GM10847 (cell line): ENCODE results near the gene ANKRD17.

Experiments used
- POLR2A ChIP-seq: IDR thresholded peaks from 2 replicates; pipeline ENCODE4 v1.6.1; 2011; ENCODE audit not compliant: insufficient read length; ENCODE audit errors: extremely low read depth

The ANKRD17 gene

DNA sequence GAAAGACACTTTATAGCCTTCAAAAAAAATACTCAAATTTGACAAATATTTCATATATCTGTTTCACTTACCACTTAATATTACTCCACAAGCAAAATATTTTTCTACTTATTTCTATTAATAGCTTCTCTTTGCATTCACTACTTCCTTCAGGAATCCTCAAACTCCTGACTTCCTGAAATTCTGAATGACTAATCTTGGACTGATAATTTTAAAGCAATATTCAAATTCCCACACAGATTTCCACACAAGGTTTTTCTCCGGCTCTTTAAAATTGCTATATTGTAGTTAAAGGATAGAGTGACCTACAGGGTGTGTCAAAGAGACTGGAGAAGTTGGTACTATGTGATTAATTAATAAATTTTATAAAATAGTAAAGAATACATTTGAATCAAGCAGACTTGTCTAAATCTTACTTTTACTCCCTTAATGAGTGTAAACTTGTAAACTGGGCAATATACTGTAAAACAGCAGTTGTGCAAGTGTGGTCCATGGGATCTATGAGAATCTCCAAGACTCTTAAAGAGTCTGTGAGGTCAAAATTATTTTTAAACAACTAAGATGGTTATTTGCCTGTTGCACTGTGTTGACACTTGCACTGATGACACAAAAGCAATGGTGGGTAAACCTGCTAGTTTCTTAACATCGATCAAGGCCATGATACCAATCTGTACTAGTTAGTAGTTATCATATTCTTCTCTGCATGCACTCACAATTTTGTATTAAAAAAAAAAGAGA is 44.5 kb downstream of the ANKRD17 start:
- no peak for TF ChIP-seq POLR2A

DNA sequence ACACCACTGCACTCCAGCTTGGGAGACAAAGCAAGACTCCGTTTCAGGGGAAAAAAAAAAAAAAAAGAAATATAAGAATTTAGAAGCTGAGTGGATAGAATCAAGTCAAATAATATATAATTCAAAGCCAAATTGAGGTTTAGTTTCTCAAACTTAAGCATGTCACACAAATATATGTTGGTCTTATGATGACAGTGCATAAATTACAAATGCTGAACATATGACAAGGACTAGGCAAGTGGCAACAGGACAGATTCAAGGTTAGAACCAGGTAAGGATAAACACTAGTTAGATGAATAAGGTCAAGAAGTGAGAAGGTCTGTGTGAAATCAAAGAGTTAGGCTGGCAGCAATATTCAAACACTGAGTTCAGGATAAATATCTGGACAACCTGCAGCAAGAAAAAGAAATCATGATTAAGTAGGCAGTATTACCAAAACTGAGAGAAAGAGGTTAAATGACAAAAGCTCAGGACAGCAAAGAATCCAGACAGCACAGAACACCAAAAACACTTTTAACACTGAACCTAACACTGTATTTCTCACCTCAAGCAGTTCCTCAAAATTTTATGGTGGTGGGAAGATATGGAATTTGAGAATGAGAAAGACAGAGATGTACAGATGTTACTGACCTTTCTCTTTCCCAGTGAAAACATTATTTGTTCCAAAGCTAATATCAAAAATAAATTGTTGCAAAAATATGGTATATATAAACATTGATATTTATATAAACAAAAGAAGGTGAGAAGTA is 45.4 kb downstream of the ANKRD17 start:
- no peak for TF ChIP-seq POLR2A

DNA sequence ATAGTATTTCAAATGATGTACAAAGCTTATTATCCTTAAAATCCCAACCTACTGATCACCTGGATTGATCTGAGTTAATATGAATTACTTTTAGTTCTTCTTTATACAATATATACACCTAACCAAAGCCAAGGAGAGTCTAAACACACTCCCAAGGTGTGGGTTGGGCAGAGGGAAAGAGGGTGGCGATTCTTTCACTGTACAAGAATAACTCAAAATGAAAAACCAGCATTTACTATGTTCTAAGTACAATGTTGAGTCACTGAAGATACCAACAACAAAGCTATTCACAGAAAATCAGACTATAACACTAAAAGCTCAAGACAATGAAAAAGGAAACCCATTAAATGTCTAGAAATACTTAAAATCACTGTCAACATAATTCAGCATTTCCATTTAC is 46.6 kb downstream of the ANKRD17 start:
- TF ChIP-seq POLR2A, result no peak

DNA sequence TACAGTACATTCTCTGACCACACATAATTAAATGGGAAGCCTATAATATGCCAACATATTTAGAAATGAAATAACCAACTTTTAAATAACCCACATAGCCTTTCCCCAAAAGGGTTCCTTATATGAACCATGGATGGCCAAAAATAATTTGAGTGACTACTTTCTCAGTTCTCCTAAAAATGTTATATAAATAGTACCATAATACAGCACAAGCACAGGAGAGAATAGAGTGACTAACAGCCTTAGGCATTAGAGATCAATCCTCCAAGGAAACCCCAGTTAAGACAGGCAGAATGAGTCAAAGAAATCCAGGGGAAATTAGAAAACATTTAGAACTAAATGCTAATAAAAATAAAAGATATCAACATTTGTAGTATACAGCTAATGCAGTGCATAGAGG is 50.2 kb downstream of the ANKRD17 start:
- TF ChIP-seq POLR2A, result no peak

DNA sequence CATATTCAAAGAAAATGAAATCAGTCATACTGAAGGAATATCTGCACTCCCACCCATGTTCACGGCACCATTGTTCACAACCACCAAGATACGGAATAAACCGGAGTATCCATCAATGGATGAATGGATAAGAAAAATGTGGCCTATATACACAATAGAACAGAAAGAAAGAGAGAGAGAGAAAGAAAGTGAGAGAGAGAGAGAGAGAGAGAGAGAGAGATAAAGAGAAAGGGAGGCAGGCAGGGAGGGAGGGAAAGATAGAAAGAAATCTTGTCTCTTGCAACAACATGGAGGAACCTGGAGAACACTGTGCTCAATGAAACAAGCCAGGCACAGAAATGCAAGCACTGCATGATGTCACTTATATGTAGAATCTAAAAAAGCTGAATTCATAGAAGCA is 52.4 kb downstream of the ANKRD17 start:
- no peak for TF ChIP-seq POLR2A

DNA sequence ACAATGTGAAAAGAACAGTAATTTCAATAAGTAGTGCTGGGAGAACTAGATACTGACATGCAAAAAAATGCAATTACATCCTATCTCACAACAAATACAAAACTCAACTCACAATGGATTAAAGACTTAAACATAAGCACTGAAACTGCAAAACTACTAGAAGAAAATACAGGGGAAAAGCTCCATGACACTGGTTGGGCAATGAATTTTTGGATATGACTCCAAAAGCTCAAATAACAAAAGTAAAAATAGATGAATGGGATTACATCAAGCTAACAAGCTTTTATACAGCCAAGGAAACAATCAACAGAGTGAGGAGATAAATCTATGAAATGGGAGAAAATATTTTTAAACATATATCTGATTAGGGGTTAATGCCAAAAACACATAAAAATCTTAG is 53.1 kb downstream of the ANKRD17 start:
- TF ChIP-seq POLR2A, result no peak

DNA sequence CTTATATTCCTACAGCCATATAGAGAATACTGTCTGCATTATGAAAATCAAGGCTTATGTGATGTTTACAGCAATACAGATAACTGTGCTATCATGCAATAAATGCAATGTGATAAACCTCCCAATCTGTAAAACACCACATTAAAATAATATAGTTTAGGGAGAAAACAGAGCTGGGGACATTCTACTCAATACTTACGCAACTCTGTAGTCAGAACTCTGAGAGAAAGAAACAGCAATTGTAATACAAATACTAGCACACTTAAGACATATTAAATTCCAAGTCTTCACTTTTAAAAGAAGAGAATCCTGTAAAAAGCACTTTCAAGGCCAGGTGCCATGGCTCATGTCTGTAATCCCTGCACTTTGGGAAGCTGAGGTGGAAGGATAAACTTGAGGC is 61.4 kb downstream of the ANKRD17 start:
- no peak for TF ChIP-seq POLR2A

DNA sequence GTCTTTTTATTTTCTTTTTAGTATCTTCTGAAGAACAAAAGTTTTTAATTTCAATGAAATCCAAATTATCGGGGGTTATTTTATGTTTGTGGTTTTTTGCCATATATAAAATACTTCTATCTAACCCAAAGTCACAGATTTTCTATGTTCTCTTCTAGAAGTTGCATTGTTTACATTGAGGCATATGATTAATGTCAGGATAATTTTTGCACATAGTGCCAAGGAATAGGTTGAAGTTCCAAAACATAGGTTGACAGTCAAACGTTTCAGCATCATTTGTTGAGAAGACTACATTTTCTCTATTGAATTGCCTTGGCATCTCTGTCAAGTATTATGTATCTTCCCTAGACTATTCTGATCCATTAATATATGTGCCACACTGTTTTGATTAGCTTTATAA is 64.5 kb downstream of the ANKRD17 start:
- no peak for TF ChIP-seq POLR2A

DNA sequence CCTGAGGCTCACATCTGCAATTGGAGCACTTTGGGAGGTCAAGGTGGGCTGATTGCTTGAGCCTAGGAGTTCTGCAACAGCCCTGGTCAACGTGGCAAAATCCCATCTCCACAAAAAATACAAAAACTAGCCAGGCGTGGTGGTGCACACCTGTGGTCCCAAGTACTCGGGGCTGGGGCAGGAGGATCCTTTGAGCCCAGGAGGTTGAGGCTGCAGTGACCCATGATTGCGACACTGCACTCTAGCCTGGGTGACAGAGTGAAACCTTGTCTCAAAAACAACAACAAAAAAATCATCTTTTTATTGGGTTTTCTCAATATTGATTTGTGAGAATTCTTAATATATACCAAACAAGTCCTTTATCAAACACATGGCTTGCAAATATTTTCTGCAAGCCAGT is 64.9 kb downstream of the ANKRD17 start:
- TF ChIP-seq POLR2A, result no peak

DNA sequence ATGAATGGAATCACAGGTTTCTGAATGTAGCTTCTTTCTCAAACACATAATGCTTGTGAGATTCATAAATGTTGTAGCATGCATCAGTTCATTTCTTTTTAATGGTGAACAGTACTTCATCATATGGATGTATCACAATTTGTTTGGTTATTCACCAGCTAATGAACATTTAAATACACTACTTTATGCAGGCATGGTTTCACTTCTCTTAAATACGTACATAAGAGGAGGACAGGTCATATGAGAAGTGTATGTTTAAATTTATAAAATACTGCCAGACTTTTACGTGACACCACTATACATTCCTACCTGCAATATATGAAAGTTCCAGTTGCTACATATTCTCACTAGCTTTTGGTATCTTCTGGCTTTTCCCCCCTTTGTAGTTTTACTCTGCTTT is 65.4 kb downstream of the ANKRD17 start:
- no peak for TF ChIP-seq POLR2A

DNA sequence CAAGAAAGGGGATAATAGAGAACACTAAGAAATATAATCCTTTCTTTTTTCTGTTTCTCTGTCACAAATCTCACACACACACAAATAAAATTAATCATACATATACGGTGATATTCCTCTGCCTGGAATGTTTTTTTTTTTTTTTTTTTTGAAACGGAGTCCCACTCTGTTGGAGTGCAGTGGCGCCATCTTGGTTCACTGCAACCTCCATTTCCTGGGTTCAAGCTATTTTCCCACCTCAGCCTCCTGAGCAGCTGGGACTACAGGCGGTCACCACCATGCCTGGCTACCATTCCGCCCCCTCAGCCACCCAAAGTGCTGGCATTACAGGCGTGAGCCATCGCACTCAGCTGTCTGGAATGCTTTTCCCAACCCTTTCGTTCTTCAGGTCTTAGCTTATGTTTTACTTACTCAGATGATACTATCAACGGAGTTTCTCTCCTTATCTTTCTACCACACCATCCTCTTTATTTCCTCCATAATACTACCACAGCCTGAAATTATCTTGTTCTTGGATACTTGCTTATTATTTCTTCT is 69.3 kb downstream of the ANKRD17 start:
- TF ChIP-seq POLR2A, result no peak

DNA sequence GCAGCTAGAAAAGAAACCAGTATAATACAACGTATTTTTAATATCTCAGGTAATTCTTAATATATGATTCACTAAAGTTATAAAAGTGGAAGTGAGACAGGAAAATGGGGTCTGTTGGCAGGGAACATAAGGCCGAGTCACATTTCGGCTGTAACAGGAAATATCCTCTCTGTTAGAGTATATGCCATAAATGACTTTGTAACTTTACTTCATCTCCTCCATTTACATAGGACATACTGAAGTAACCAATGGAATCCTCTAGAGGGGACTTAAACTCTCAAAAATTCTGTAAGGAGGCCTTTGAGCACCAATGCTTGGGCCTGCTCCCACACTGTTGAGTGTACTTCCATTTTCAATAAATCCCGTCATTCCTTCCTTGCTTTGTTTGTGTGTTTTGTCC is 71.3 kb downstream of the ANKRD17 start:
- TF ChIP-seq POLR2A, result no peak

DNA sequence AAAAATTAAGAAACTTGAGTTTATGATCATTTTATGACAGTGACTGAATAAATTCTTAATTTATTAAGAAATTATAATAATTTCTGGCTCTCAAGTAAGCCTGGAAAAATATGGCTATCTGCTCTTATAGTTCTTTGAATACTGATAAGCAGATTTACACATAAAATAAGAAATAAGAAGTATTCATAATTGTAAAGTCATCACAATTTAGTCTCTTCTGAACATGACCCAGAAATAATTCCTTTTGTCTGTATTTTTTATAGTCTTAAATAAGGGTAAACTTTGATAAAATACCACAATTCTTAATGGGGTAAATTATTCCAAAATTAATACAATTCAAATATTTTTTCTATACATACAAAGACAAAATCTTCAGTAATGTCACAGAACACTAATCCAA is 72.7 kb downstream of the ANKRD17 start:
- TF ChIP-seq POLR2A, result no peak

DNA sequence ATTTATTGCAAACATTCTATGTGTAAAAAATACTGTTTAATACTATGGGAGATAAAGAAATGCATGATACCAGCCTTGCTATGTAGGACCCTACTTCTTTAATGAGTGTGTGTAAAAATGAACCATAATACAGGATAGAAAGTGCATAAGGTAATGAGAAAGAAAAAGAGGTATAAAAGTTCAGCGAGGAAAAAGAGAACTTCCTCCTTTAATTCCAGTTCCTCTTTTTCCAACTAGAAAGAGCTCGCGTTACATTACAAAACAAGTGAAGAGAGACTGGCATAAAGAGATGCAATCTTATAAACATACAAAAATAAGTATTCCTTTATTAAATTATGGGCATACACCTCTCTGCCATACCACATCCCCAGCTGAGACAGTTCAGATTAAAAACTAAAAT is 77.4 kb downstream of the ANKRD17 start:
- TF ChIP-seq POLR2A, result no peak

DNA sequence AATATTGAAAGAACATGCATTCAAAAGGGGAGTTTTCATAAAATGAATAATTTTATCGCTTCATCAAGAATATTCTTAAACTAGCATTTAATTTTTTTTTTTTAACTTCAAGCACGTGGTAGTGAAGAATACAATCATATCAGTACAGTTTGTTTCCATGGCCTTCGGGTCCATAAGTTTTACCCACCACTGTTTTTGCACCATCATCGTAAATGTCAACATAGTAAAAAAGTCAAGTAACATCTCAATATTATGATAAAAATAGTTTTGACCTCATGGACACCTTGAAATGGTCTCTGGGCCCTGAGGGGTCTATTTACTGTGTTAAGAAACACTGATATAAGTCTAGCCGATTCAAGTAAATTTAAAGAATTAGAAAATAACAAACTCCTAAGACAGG is 80.2 kb downstream of the ANKRD17 start:
- no peak for TF ChIP-seq POLR2A

DNA sequence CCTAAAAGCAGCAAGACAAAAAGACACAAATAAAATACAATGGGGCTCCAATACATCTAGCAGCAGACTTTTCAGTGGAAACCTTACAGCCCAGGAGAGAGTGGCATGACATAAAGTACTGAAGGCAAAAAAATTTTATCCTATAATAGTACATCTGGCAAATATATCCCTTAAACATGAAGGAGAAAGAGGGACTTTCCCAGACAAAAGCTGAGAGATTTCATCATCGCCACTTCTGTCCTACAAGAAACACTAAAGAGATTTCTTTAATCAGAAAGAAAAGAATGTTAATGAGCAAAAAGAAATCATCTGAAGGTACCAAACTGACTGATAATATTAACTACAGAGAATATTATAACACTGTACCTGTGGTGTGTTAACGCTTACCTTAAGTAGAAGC is 86.4 kb downstream of the ANKRD17 start:
- TF ChIP-seq POLR2A, result no peak
